HG02885 (cell line): ENCODE results near the gene MAN1A2.

Experiments
- ATAC-seq: cut with Tn5 transposase; IDR thresholded peaks from one replicate; pipeline ENCODE4 v1.9.1; 2021; ENCODE audit warnings: mild to moderate bottlenecking; ENCODE audit not compliant: unreplicated experiment, poor library complexity

Gene MAN1A2

GRCh38 chr1:117359561-117360289, 7.5 kb upstream of the MAN1A2 start:
- no peak for ATAC-seq

GRCh38 chr1:117362986-117363385, 4.3 kb upstream of the MAN1A2 start:
- ATAC-seq = no peak

- no peak for ATAC-seq
Observed at GRCh38 chr1:117363571-117364048, 3.6 kb upstream of the MAN1A2 start.

- ATAC-seq = no peak
Observed at GRCh38 chr1:117364240-117364639, 3.0 kb upstream of the MAN1A2 start.

GRCh38 chr1:117365350-117366176, 1.7 kb upstream of the MAN1A2 start:
- ATAC-seq = no peak

GRCh38 chr1:117366177-117367045, 838 bp upstream of the MAN1A2 start:
- ATAC-seq = peak; percentile 48

GRCh38 chr1:117368116-117369108, 1.2 kb downstream of the MAN1A2 start:
- ATAC-seq = peak; percentile 26

GRCh38 chr1:117370071-117370470, 2.8 kb downstream of the MAN1A2 start:
- no peak for ATAC-seq

GRCh38 chr1:117370509-117370908, 3.3 kb downstream of the MAN1A2 start:
- ATAC-seq = no peak

GRCh38 chr1:117371441-117372151, 4.3 kb downstream of the MAN1A2 start:
- ATAC-seq = no peak

GRCh38 chr1:117372863-117373412, 5.7 kb downstream of the MAN1A2 start:
- no peak for ATAC-seq

GRCh38 chr1:117373932-117374331, 6.7 kb downstream of the MAN1A2 start:
- no peak for ATAC-seq

GRCh38 chr1:117375327-117375726, 8.1 kb downstream of the MAN1A2 start:
- no peak for ATAC-seq

GRCh38 chr1:117387060-117387633, 19.9 kb downstream of the MAN1A2 start:
- ATAC-seq = no peak

- no peak for ATAC-seq
Observed at GRCh38 chr1:117388328-117388727, 21.1 kb downstream of the MAN1A2 start.

GRCh38 chr1:117389284-117389683, 22.0 kb downstream of the MAN1A2 start:
- no peak for ATAC-seq

GRCh38 chr1:117389779-117390178, 22.5 kb downstream of the MAN1A2 start:
- no peak for ATAC-seq

GRCh38 chr1:117392771-117393170, 25.5 kb downstream of the MAN1A2 start:
- no peak for ATAC-seq
